OCI-LY3 (cell line): Measurements from ENCODE around the gene ARL3.

Experiments
- H2AFZ ChIP-seq: fragments of 200-600, 300-600 bp; shearing (Covaris generic); 2 replicates; pipeline ENCODE4 v1.6.0; 2014; ENCODE audit warnings: antibody characterized with exemption, low read depth, low read length
- H3K27ac ChIP-seq: fragments of 200-600, 300-600 bp; sonication (generic); 2 replicates; pipeline ENCODE4 v1.5.1; 2014; ENCODE audit warnings: mild to moderate bottlenecking, low read length, moderate library complexity, mixed read lengths
- H3K27me3 ChIP-seq: fragments of 200-600, 300-600 bp; sonication (generic); 2 replicates; pipeline ENCODE4 v1.6.1; 2014; ENCODE audit warnings: low read depth, low read length, mixed read lengths
- H3K36me3 ChIP-seq: fragments of 200-600, 300-600 bp; sonication (generic); replicated peaks from 2 replicates; pipeline ENCODE3; 2014; ENCODE audit warnings: low read depth, low read length, mixed read lengths
- H3K4me1 ChIP-seq: fragments of 300-600, 200-600 bp; sonication (generic); 2 replicates; pipeline ENCODE4 v1.6.1; 2014; ENCODE audit warnings: low read length, mixed read lengths
- H3K4me2 ChIP-seq: fragments of 200-600, 300-600 bp; sonication (generic); 2 replicates; pipeline ENCODE4 v1.6.1; 2014; ENCODE audit warnings: low read length, mixed read lengths
- H3K4me3 ChIP-seq: fragments of 300-600, 200-600 bp; sonication (generic); 2 replicates; pipeline ENCODE4 v1.5.1; 2014; ENCODE audit warnings: antibody characterized with exemption, mild to moderate bottlenecking, low read length, moderate library complexity
- H3K79me2 ChIP-seq: fragments of 300-600, 200-600 bp; shearing (Covaris generic); 2 replicates; pipeline ENCODE4 v1.6.1; 2014; ENCODE audit warnings: mild to moderate bottlenecking, low read length, mixed read lengths
- H3K9ac ChIP-seq: fragments of 300-600, 200-600 bp; shearing (Covaris generic); 2 replicates; pipeline ENCODE4 v1.6.0; 2014; ENCODE audit warnings: mild to moderate bottlenecking, low read length, moderate library complexity
- H3K9me3 ChIP-seq: fragments of 200-600, 300-600 bp; shearing (Covaris generic); 2 replicates; pipeline ENCODE4 v1.6.1; 2014; ENCODE audit warnings: low read length, mixed read lengths; ENCODE audit not compliant: insufficient read depth
- H4K20me1 ChIP-seq: fragments of 200-600, 300-600 bp; sonication (generic); 2 replicates; pipeline ENCODE4 v1.6.1; 2016; ENCODE audit warnings: low read length, mixed read lengths; ENCODE audit not compliant: insufficient read depth
- EZH2phosphoT487 ChIP-seq: fragments of 200-600 bp; shearing (Covaris generic); IDR thresholded peaks from 2 replicates; pipeline ENCODE4 v1.6.1; 2018; ENCODE audit warnings: antibody characterized with exemption, mixed run types, low read depth
- TF ChIP-seq, protein P1 (sequence below): fragments of 200-600, 300-600 bp; sonication (generic); IDR thresholded peaks from 2 replicates; pipeline ENCODE4 v1.5.1; 2014; ENCODE audit warnings: antibody characterized with exemption, low read length, low read depth

ARL3 gene

DNA sequence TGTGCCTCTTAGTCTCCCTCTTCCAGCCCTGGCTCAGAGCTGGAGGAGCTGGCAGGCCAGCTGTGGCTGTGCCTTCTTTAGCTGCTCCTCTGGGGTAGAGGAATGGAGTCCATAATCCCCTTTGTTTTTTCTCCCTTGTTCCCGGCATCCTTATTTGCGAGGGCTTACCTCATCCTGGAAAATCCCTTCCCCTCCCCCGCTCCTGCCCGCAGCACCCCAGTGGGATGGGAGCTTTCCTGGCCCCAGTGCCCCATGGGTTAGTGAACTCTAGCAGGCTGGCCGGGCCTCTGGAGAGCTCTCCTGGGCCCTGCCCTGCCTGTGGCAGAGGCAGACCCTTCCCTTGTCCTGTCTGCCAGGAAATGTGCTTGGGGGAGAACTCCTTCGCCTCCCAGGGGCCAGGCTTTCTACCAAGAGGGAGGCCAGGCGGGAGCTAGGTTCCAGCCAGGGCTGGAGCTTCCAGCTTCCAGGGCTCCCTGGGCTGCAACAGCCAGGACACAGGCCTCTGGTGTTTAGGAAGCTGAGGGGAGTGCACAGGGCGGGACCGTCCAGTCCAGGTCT is 86.4 kb downstream of the ARL3 start:
- TF ChIP-seq, protein P1, sequence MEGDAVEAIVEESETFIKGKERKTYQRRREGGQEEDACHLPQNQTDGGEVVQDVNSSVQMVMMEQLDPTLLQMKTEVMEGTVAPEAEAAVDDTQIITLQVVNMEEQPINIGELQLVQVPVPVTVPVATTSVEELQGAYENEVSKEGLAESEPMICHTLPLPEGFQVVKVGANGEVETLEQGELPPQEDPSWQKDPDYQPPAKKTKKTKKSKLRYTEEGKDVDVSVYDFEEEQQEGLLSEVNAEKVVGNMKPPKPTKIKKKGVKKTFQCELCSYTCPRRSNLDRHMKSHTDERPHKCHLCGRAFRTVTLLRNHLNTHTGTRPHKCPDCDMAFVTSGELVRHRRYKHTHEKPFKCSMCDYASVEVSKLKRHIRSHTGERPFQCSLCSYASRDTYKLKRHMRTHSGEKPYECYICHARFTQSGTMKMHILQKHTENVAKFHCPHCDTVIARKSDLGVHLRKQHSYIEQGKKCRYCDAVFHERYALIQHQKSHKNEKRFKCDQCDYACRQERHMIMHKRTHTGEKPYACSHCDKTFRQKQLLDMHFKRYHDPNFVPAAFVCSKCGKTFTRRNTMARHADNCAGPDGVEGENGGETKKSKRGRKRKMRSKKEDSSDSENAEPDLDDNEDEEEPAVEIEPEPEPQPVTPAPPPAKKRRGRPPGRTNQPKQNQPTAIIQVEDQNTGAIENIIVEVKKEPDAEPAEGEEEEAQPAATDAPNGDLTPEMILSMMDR: no peak
- no peak for TF ChIP-seq EZH2phosphoT487
- H3K27ac ChIP-seq: no peak overlapping the region
- no peak overlapping the region for H3K4me2 ChIP-seq
- H3K4me3 ChIP-seq: no peak overlapping the region
- H3K27me3 ChIP-seq: no peaks in the 10 kb centered on the region
- no peak overlapping the region for H3K9ac ChIP-seq
- no peaks in the 10 kb centered on the region for H3K36me3 ChIP-seq
- H3K4me1 ChIP-seq: peaks cover 5% of the 10 kb centered on the region; the same call in 1 of the 2 replicates
- no peaks in the 10 kb centered on the region for H4K20me1 ChIP-seq
- H3K79me2 ChIP-seq: no peaks in the 10 kb centered on the region
- no peaks in the 10 kb centered on the region for H3K9me3 ChIP-seq
- H2AFZ ChIP-seq: no peak overlapping the region

DNA sequence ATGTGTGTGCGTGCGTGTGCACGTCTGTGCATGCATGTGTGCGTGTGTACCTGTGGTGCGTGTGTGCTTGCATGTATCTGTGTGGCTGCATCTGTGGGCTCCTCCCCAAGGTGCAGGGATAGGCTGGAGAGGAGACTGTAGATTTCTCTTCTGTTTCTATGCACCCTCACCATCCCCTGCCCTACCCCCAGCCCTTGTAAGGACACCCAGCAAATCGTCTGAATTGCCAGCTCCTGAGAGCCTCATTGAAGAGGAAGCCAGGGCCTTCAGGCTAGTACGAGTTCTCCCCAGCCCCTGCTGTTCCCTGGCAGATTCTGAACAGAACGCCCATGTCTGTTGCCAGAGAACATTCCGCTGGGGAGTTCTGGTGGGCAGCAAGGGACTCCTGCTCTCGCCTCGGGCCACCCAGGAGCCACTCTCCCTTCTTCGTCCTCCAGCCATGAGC is 86.9 kb downstream of the ARL3 start:
- H3K4me1 ChIP-seq: peaks cover 5% of the 10 kb centered on the region; the same call in 1 of the 2 replicates
- H3K9me3 ChIP-seq: no peaks in the 10 kb centered on the region
- no peaks in the 10 kb centered on the region for H3K36me3 ChIP-seq
- H3K27me3 ChIP-seq: no peaks in the 10 kb centered on the region
- H2AFZ ChIP-seq: no peak overlapping the region
- H3K79me2 ChIP-seq: no peaks in the 10 kb centered on the region
- no peak overlapping the region for H3K27ac ChIP-seq
- no peak for TF ChIP-seq EZH2phosphoT487
- TF ChIP-seq, protein P1: no peak
- H3K9ac ChIP-seq: no peak overlapping the region
- no peaks in the 10 kb centered on the region for H4K20me1 ChIP-seq
- no peak overlapping the region for H3K4me3 ChIP-seq
- no peak overlapping the region for H3K4me2 ChIP-seq

DNA sequence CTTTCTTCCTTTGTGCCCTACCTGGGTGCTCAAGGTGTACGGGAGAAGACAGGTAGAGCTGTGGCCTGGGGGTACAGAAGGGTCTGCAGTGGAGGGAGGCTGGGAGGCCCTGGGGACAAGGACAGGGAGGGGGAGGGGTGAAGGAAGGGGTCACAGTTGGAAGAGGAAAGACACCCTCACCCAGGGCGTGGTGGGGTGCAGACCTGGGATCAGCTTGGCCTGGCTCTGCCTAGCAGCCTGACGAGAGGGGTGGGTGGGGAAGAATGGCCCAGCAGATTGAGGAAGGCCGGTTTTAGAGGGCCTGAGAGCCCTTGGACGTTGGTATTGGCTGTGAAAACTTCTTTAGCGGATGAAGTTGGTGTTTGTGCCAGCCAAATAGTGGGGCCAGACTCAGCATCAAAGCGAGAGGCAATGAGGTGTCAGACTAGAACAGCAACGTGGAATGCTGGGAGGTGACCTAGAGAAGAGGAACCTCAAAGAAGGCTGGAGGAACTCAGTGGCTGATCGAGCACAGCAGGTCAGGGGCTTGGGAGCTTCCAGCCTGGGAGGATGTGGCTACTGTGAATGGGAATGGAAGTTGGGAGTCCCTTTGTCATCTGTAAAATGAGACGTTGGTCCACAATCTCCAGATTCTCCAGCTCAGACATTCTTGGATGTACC is 88.0 kb downstream of the ARL3 start:
- no peak overlapping the region for H3K27ac ChIP-seq
- no peak overlapping the region for H2AFZ ChIP-seq
- H3K27me3 ChIP-seq: no peaks in the 10 kb centered on the region
- H3K9ac ChIP-seq: no peak overlapping the region
- no peaks in the 10 kb centered on the region for H3K9me3 ChIP-seq
- H3K36me3 ChIP-seq: no peaks in the 10 kb centered on the region
- H3K4me2 ChIP-seq: no peak overlapping the region
- H4K20me1 ChIP-seq: no peaks in the 10 kb centered on the region
- H3K79me2 ChIP-seq: no peaks in the 10 kb centered on the region
- peaks cover 5% of the 10 kb centered on the region; the same call in 1 of the 2 replicates for H3K4me1 ChIP-seq
- H3K4me3 ChIP-seq: no peak overlapping the region
- TF ChIP-seq EZH2phosphoT487: no peak
- TF ChIP-seq, protein P1: no peak

DNA sequence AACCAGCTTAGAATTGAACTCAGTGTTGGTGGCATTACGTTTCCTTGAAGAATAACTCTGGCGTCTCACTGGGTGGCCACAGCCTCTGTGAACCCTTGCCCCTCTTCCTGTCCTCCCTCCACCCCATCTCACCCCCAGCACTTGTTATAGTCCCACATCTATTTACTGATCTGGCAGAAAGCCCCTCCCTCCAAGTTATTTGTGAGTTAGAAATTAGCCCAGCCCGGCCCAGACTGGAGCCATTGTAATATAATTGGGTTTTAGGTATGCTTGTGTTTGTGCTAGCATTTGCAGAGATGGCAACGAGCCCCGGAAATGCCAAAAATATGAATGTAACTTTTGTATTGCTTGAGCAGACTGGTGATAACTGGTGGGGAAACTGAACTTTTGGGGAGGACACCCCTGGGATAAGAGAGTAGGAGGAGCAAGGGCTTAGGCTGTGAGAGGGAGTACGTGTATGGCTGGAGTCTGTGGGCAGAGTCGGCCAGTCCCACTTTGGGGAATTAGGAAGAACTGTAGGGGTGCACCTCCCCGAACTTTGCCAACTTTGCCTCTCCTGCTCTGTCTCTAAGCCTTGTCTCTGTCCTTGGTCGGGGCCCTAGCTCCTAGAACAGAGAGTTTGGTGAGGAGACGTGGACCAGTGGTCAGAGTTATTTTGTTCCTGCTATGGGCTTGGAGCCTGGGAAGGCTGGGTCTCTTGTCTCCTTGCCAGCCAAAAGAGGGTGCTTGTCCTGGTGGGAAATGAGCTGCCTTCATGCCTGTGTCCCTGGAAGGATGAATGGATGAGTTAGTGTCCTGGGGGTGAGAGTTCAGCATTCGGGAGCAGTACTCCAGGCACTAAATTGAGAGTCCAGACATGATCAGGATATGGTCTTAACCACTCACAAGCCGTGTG is 89.2 kb downstream of the ARL3 start:
- Histone ChIP-seq H2AFZ (no peak overlapping the region), H3K9ac (no peak overlapping the region), H3K4me2 (no peak overlapping the region), H3K36me3 (no peaks in the 10 kb centered on the region), H3K9me3 (no peaks in the 10 kb centered on the region), H3K79me2 (no peaks in the 10 kb centered on the region), H4K20me1 (no peaks in the 10 kb centered on the region), H3K4me3 (no peak overlapping the region), H3K4me1 (peaks cover 5% of the 10 kb centered on the region; the same call in 1 of the 2 replicates), H3K27ac (no peak overlapping the region), H3K27me3 (no peaks in the 10 kb centered on the region)
- TF ChIP-seq EZH2phosphoT487: no peak
- TF ChIP-seq, protein P1: no peak
